OCI-M2 (cell line): ENCODE measurements around the gene APBA2.
"Not testable (repeated sequence)": the region's sequence is repeated elsewhere in the genome, so short reads cannot be mapped to it uniquely, and the experiment has no call there.

Experiments used
- DNase-seq: peaks from one replicate; lab custom pipeline; 2025; ENCODE audit not compliant: unreplicated experiment; lab: John Stamatoyannopoulos, UW

The APBA2 gene

GRCh38 chr15:28885630-28886430 lies at the start of gene APBA2:
TSS of gene APBA2 (plus strand) at chr15:28885974. CDS start at chr15:29053885, 167,911 bp downstream.
- no peak for DNase-seq

- DNase-seq = not testable (repeated sequence)
Observed at GRCh38 chr15:28840285-28840684, 45.5 kb upstream of the APBA2 start.

GRCh38 chr15:28842210-28842609 lies 43.6 kb upstream of the APBA2 start:
- DNase-seq = not testable (repeated sequence)

GRCh38 chr15:28843520-28843919 lies 42.3 kb upstream of the APBA2 start:
- DNase-seq = not testable (repeated sequence)

- not testable (repeated sequence) for DNase-seq
Observed at GRCh38 chr15:28844147-28844546, 41.6 kb upstream of the APBA2 start.

- DNase-seq = not testable (repeated sequence)
Observed at GRCh38 chr15:28847247-28847646, 38.5 kb upstream of the APBA2 start.

GRCh38 chr15:28847959-28848358 lies 37.8 kb upstream of the APBA2 start:
- not testable (repeated sequence) for DNase-seq

- DNase-seq = not testable (repeated sequence)
Observed at GRCh38 chr15:28848521-28848920, 37.3 kb upstream of the APBA2 start, which contains the start of gene GOLGA6L7. TSS of gene GOLGA6L7 (minus strand) at chr15:28848644. CDS start at chr15:28848549, 95 bp downstream.

GRCh38 chr15:28849271-28849670 lies 36.5 kb upstream of the APBA2 start:
- DNase-seq = not testable (repeated sequence)

- DNase-seq = not testable (repeated sequence)
Observed at GRCh38 chr15:28849766-28850165, 36.0 kb upstream of the APBA2 start.

- DNase-seq = not testable (repeated sequence)
Observed at GRCh38 chr15:28853654-28854053, 32.1 kb upstream of the APBA2 start.

GRCh38 chr15:28854578-28854977 lies 31.2 kb upstream of the APBA2 start:
- not testable (repeated sequence) for DNase-seq

- no peak for DNase-seq
Observed at GRCh38 chr15:28861031-28861534, 24.7 kb upstream of the APBA2 start.

GRCh38 chr15:28861589-28862293 lies 24.0 kb upstream of the APBA2 start:
- not testable (repeated sequence) for DNase-seq

GRCh38 chr15:28868744-28869345 lies 16.9 kb upstream of the APBA2 start:
- DNase-seq = no peak

- no peak for DNase-seq
Observed at GRCh38 chr15:28871168-28871567, 14.6 kb upstream of the APBA2 start.

- DNase-seq = no peak
Observed at GRCh38 chr15:28873006-28873405, 12.8 kb upstream of the APBA2 start.

- DNase-seq = no peak
Observed at GRCh38 chr15:28873585-28874190, 12.1 kb upstream of the APBA2 start.

- DNase-seq = no peak
Observed at GRCh38 chr15:28875461-28876000, 10.2 kb upstream of the APBA2 start.

- DNase-seq = no peak
Observed at GRCh38 chr15:28876131-28876844, 9.5 kb upstream of the APBA2 start.
